ENCODE data around the gene SRBD1.

Gene SRBD1

GRCh38 chr2:45611020-45611859 lies at the start of gene SRBD1:
Gene SRBD1, minus strand, starts transcription at chr2:45611267. Its CDS starts 5,826 bp downstream, at chr2:45605441.
- peak within 1 kb of the TSS; percentile 65 for H3K4me3 ChIP-seq (ENCODE audit: low read depth, low read length)
- DNase-seq (ENCODE audit: low read depth): peak; percentile 71

GRCh38 chr2:45654250-45654649 lies 43.2 kb upstream of the SRBD1 start:
- no peak for DNase-seq (ENCODE audit: low read depth)

GRCh38 chr2:45653122-45653913 lies 42.3 kb upstream of the SRBD1 start:
- peak overlapping the region; percentile 80 for H3K4me3 ChIP-seq (ENCODE audit: low read depth, low read length)
- DNase-seq (ENCODE audit: low read depth): no peak

More at GRCh38 chr2:45654250-45654649, 43.2 kb upstream of the SRBD1 start:
- H3K4me3 ChIP-seq (ENCODE audit: low read depth, low read length): no peak overlapping the region

GRCh38 chr2:45652090-45653031 lies 41.3 kb upstream of the SRBD1 start:
- DNase-seq (ENCODE audit: low read depth): peak; percentile 30
- peak overlapping the region; percentile 80 for H3K4me3 ChIP-seq (ENCODE audit: low read depth, low read length)

- peak within 1 kb of the TSS; percentile 80 for H3K4me3 ChIP-seq (ENCODE audit: low read depth, low read length)
- DNase-seq (ENCODE audit: low read depth): no peak
Observed at GRCh38 chr2:45651415-45652089, 40.5 kb upstream of the SRBD1 start, which contains the start of gene PRKCE. Gene PRKCE, plus strand, starts transcription at chr2:45651675.

- peak overlapping the region; percentile 80 for H3K4me3 ChIP-seq (ENCODE audit: low read depth, low read length)
- peak; percentile 96 for DNase-seq (ENCODE audit: low read depth)
Observed at GRCh38 chr2:45650851-45651414, 39.9 kb upstream of the SRBD1 start.

- H3K4me3 ChIP-seq (ENCODE audit: low read depth, low read length): peak overlapping the region; percentile 80
- DNase-seq (ENCODE audit: low read depth): no peak
Observed at GRCh38 chr2:45649858-45650811, 39.1 kb upstream of the SRBD1 start.

GRCh38 chr2:45649462-45649857 lies 38.4 kb upstream of the SRBD1 start:
- H3K4me3 ChIP-seq (ENCODE audit: low read depth, low read length): peak overlapping the region; percentile 80
- no peak for DNase-seq (ENCODE audit: low read depth)

GRCh38 chr2:45648636-45649035 lies 37.6 kb upstream of the SRBD1 start:
- no peak for DNase-seq (ENCODE audit: low read depth)
- no peak overlapping the region for H3K4me3 ChIP-seq (ENCODE audit: low read depth, low read length)

GRCh38 chr2:45647986-45648520 lies 37.0 kb upstream of the SRBD1 start:
- DNase-seq (ENCODE audit: low read depth): no peak
- H3K4me3 ChIP-seq (ENCODE audit: low read depth, low read length): no peak overlapping the region

- no peak for DNase-seq (ENCODE audit: low read depth)
- no peak overlapping the region for H3K4me3 ChIP-seq (ENCODE audit: low read depth, low read length)
Observed at GRCh38 chr2:45647356-45647755, 36.3 kb upstream of the SRBD1 start.

- no peak for DNase-seq (ENCODE audit: low read depth)
- H3K4me3 ChIP-seq (ENCODE audit: low read depth, low read length): no peak overlapping the region
Observed at GRCh38 chr2:45646289-45646688, 35.2 kb upstream of the SRBD1 start.

- peak overlapping the region; percentile 66 for H3K4me3 ChIP-seq (ENCODE audit: low read depth, low read length)
- no peak for DNase-seq (ENCODE audit: low read depth)
Observed at GRCh38 chr2:45643543-45644542, 32.8 kb upstream of the SRBD1 start.

- DNase-seq (ENCODE audit: low read depth): no peak
- H3K4me3 ChIP-seq (ENCODE audit: low read depth, low read length): peak overlapping the region; percentile 66
Observed at GRCh38 chr2:45643095-45643494, 32.0 kb upstream of the SRBD1 start.

GRCh38 chr2:45640576-45640975 lies 29.5 kb upstream of the SRBD1 start:
- H3K4me3 ChIP-seq (ENCODE audit: low read depth, low read length): no peak overlapping the region
- DNase-seq (ENCODE audit: low read depth): no peak

- peak; percentile 63 for DNase-seq (ENCODE audit: low read depth)
- H3K4me3 ChIP-seq (ENCODE audit: low read depth, low read length): no peak overlapping the region
Observed at GRCh38 chr2:45637440-45637839, 26.4 kb upstream of the SRBD1 start.
